OCI-LY3 (cell line): ENCODE measurements around the gene IL17F.

Experiments used
- H2AFZ ChIP-seq: fragments of 200-600, 300-600 bp; shearing (Covaris generic); 2 replicates; pipeline ENCODE4 v1.6.0; 2014; ENCODE audit warnings: antibody characterized with exemption, low read depth, low read length
- H3K27ac ChIP-seq: fragments of 200-600, 300-600 bp; sonication (generic); 2 replicates; pipeline ENCODE4 v1.5.1; 2014; ENCODE audit warnings: mild to moderate bottlenecking, low read length, moderate library complexity, mixed read lengths
- H3K27me3 ChIP-seq: fragments of 200-600, 300-600 bp; sonication (generic); 2 replicates; pipeline ENCODE4 v1.6.1; 2014; ENCODE audit warnings: low read depth, low read length, mixed read lengths
- H3K36me3 ChIP-seq: fragments of 200-600, 300-600 bp; sonication (generic); replicated peaks from 2 replicates; pipeline ENCODE3; 2014; ENCODE audit warnings: low read depth, low read length, mixed read lengths
- H3K4me1 ChIP-seq: fragments of 300-600, 200-600 bp; sonication (generic); 2 replicates; pipeline ENCODE4 v1.6.1; 2014; ENCODE audit warnings: low read length, mixed read lengths
- H3K4me2 ChIP-seq: fragments of 200-600, 300-600 bp; sonication (generic); 2 replicates; pipeline ENCODE4 v1.6.1; 2014; ENCODE audit warnings: low read length, mixed read lengths
- H3K4me3 ChIP-seq: fragments of 300-600, 200-600 bp; sonication (generic); 2 replicates; pipeline ENCODE4 v1.5.1; 2014; ENCODE audit warnings: antibody characterized with exemption, mild to moderate bottlenecking, low read length, moderate library complexity
- H3K79me2 ChIP-seq: fragments of 300-600, 200-600 bp; shearing (Covaris generic); 2 replicates; pipeline ENCODE4 v1.6.1; 2014; ENCODE audit warnings: mild to moderate bottlenecking, low read length, mixed read lengths
- H3K9ac ChIP-seq: fragments of 300-600, 200-600 bp; shearing (Covaris generic); 2 replicates; pipeline ENCODE4 v1.6.0; 2014; ENCODE audit warnings: mild to moderate bottlenecking, low read length, moderate library complexity
- H3K9me3 ChIP-seq: fragments of 200-600, 300-600 bp; shearing (Covaris generic); 2 replicates; pipeline ENCODE4 v1.6.1; 2014; ENCODE audit warnings: low read length, mixed read lengths; ENCODE audit not compliant: insufficient read depth
- H4K20me1 ChIP-seq: fragments of 200-600, 300-600 bp; sonication (generic); 2 replicates; pipeline ENCODE4 v1.6.1; 2016; ENCODE audit warnings: low read length, mixed read lengths; ENCODE audit not compliant: insufficient read depth
- EZH2phosphoT487 ChIP-seq: fragments of 200-600 bp; shearing (Covaris generic); IDR thresholded peaks from 2 replicates; pipeline ENCODE4 v1.6.1; 2018; ENCODE audit warnings: antibody characterized with exemption, mixed run types, low read depth
- TF ChIP-seq, protein P1 (sequence below): fragments of 200-600, 300-600 bp; sonication (generic); IDR thresholded peaks from 2 replicates; pipeline ENCODE4 v1.5.1; 2014; ENCODE audit warnings: antibody characterized with exemption, low read length, low read depth

The IL17F gene

DNA sequence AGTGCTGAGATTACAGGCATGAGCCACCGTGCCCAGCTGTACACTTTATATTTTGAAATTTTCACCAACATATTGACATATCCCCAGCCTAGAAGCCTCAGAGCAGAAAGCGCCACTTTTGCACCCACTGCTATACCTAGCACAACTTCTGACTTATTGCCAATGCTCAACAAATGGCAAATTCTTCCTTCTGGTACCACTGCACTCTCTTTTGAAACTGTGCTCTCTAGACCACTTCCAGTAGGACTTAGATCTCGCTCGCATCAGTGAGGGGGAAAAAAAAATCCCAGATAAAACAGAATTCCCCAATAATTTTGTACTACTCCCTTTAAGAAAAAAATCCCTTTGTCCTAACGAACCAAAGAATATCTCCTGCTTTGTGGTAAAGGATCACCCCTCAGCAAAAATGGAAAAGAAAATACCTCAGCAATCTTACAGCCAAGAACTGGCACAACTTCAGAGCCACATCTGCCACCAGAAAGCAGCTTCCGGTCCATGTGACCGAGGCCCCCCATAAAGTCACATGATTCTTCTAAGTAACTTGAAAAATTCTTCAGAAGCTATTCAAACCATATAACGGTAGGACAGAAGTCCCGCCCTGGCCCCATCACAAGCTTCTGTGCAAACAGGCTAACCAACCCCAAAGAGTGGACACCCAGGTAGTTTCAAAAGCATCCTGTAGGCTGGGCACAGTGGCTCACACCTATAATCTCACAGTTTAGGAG, 18.5 kb upstream of the IL17F start:
- H2AFZ ChIP-seq = no peak overlapping the region
- TF ChIP-seq, protein P1, sequence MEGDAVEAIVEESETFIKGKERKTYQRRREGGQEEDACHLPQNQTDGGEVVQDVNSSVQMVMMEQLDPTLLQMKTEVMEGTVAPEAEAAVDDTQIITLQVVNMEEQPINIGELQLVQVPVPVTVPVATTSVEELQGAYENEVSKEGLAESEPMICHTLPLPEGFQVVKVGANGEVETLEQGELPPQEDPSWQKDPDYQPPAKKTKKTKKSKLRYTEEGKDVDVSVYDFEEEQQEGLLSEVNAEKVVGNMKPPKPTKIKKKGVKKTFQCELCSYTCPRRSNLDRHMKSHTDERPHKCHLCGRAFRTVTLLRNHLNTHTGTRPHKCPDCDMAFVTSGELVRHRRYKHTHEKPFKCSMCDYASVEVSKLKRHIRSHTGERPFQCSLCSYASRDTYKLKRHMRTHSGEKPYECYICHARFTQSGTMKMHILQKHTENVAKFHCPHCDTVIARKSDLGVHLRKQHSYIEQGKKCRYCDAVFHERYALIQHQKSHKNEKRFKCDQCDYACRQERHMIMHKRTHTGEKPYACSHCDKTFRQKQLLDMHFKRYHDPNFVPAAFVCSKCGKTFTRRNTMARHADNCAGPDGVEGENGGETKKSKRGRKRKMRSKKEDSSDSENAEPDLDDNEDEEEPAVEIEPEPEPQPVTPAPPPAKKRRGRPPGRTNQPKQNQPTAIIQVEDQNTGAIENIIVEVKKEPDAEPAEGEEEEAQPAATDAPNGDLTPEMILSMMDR = no peak
- TF ChIP-seq EZH2phosphoT487 = no peak
- H3K79me2 ChIP-seq = no peaks in the 10 kb centered on the region
- no peaks in the 10 kb centered on the region for H3K4me1 ChIP-seq
- no peaks in the 10 kb centered on the region for H3K9me3 ChIP-seq
- peaks cover 27% of the 10 kb centered on the region for H4K20me1 ChIP-seq
- H3K27ac ChIP-seq = no peak overlapping the region
- H3K36me3 ChIP-seq = peaks cover 67% of the 10 kb centered on the region
- no peaks in the 10 kb centered on the region for H3K27me3 ChIP-seq
- no peak overlapping the region for H3K9ac ChIP-seq
- no peak overlapping the region for H3K4me2 ChIP-seq
- no peak overlapping the region for H3K4me3 ChIP-seq

DNA sequence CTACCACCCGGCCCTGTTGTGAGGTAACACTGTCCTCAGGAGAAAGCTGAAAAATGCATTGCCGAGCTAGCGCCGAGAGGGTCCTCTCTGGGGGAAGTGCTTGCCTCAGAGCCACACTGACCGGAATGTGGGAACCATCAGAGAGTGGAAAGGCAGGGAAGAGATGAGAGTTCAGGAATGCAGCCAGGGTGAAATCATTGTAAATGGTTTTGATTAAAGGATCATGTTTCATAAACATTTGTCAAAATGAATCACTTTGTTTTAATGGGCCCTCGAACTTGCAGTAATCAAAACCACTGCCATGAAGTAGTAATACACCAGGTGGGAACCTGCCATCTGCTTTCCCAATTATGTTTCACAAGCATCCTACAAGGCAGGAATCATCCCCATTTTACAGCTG, 16.9 kb upstream of the IL17F start:
- H3K9me3 ChIP-seq = no peaks in the 10 kb centered on the region
- no peak for TF ChIP-seq EZH2phosphoT487
- TF ChIP-seq, protein P1 = no peak
- H3K79me2 ChIP-seq = no peaks in the 10 kb centered on the region
- no peaks in the 10 kb centered on the region for H3K4me1 ChIP-seq
- H2AFZ ChIP-seq = no peak overlapping the region
- peaks cover 23% of the 10 kb centered on the region for H4K20me1 ChIP-seq
- H3K9ac ChIP-seq = no peak overlapping the region
- H3K27ac ChIP-seq = no peak overlapping the region
- H3K27me3 ChIP-seq = no peaks in the 10 kb centered on the region
- H3K4me2 ChIP-seq = no peak overlapping the region
- no peak overlapping the region for H3K4me3 ChIP-seq
- peaks cover 58% of the 10 kb centered on the region for H3K36me3 ChIP-seq

DNA sequence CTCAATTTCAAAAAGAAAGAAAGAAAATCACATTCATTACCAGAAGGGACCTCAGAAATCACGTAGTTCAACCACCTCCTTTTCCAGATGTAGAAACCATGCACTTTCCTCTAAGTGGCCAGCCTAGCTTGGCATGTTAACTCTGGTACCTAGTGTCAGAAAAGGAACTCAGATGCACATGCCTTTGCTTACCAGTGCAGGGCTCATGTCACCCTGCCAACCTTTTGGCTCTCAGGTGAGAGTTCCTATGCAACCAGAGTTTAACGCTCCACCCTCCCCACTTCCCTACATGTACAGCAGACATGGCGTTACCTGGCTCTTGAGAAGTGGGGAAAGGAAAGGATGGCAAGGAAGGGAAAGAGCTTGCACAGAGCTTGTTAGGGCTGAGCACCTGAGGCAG, 16.3 kb upstream of the IL17F start:
- peaks cover 19% of the 10 kb centered on the region for H4K20me1 ChIP-seq
- no peak overlapping the region for H3K27ac ChIP-seq
- H3K4me3 ChIP-seq = no peak overlapping the region
- H3K9ac ChIP-seq = no peak overlapping the region
- H3K4me2 ChIP-seq = no peak overlapping the region
- H2AFZ ChIP-seq = no peak overlapping the region
- 0 out of 2 replicates have a peak, but pooled peaks cover under 1% of the 10 kb centered on the region for H3K4me1 ChIP-seq
- no peak for TF ChIP-seq EZH2phosphoT487
- TF ChIP-seq, protein P1 = no peak
- H3K27me3 ChIP-seq = no peaks in the 10 kb centered on the region
- no peaks in the 10 kb centered on the region for H3K79me2 ChIP-seq
- peaks cover 52% of the 10 kb centered on the region for H3K36me3 ChIP-seq
- no peaks in the 10 kb centered on the region for H3K9me3 ChIP-seq

DNA sequence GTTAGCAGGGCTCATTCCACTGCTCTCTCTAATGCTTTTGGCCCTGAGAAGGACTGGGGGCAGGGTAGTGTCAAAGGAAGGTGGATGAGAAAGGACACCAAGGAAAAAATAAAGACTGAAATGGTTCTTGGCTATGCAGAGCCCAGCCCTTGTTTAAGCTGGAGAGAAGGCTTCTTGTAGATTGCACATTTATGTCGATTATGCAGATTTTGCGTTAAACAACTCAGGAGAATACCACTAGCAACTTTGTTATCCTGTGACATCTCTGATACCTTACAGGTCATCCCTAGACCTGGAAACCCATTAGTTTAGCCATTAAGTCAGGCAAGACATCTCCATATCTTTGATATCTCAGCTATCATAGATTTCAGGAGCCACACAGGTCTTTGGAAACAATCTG, 11.1 kb upstream of the IL17F start:
- Histone ChIP-seq H3K4me2 (no peak overlapping the region; the same call in 1 of the 2 replicates), H3K27me3 (peaks cover 30% of the 10 kb centered on the region), H4K20me1 (no peaks in the 10 kb centered on the region), H3K4me3 (no peak overlapping the region), H3K9ac (no peak overlapping the region), H3K79me2 (no peaks in the 10 kb centered on the region), H3K27ac (no peak overlapping the region), H2AFZ (no peak overlapping the region), H3K36me3 (peaks cover under 1% of the 10 kb centered on the region), H3K9me3 (no peaks in the 10 kb centered on the region), H3K4me1 (peaks cover 24% of the 10 kb centered on the region)
- TF ChIP-seq, protein P1 = no peak
- TF ChIP-seq EZH2phosphoT487 = no peak
